Measurements from ENCODE around the gene RABGAP1. TPM values are rescaled to one million over a fixed set of nuclear protein-coding genes. Genes with fewer than 3 reads are reported as not detected.

Gene RABGAP1
- total RNA-seq, 3 donors from 2014 or later: 49.1 to 93.4 (median 77.7) TPM

DNA sequence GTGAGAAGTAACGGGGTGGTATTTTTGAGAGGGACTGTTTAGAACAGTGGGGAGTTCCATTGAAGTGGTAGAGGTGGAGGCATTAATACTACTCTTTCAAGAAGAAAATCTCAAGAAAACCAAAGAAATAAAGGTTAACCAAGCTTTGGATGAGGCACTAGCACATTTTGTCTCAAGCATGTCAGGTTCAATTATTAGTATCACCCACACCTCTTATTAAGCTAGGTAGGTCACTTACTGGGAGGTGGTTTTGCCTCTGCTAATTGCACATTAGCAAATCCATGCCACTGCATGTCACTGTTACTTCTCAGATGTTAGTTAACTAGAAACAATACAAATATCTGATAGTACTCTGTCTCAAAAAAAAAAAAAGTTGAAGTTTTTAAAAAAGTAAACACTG lies 10.2 kb downstream of the RABGAP1 start:
- Histone ChIP-seq H3K27me3 (no peaks in the 10 kb centered on the region), H3K4me1 (peaks cover 0 to 13% of the 10 kb centered on the region in 2 donors), H3K27ac (no peak overlapping the region), H3K4me3 (no peak overlapping the region), H3K36me3 (no peaks in the 10 kb centered on the region), H3K9me3 (no peaks in the 10 kb centered on the region)
- DNase-seq (ENCODE audit: low spot score in 2 of 2): no peak
- intact Hi-C loops (cut with DNase I; ENCODE audit: low total_unique reads): no loop called here
- TF ChIP-seq, protein P1, sequence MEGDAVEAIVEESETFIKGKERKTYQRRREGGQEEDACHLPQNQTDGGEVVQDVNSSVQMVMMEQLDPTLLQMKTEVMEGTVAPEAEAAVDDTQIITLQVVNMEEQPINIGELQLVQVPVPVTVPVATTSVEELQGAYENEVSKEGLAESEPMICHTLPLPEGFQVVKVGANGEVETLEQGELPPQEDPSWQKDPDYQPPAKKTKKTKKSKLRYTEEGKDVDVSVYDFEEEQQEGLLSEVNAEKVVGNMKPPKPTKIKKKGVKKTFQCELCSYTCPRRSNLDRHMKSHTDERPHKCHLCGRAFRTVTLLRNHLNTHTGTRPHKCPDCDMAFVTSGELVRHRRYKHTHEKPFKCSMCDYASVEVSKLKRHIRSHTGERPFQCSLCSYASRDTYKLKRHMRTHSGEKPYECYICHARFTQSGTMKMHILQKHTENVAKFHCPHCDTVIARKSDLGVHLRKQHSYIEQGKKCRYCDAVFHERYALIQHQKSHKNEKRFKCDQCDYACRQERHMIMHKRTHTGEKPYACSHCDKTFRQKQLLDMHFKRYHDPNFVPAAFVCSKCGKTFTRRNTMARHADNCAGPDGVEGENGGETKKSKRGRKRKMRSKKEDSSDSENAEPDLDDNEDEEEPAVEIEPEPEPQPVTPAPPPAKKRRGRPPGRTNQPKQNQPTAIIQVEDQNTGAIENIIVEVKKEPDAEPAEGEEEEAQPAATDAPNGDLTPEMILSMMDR (IDR thresholded peaks at IDR 0.05): no peak
- TF ChIP-seq POLR2AphosphoS5 (IDR thresholded peaks at IDR 0.05) (no peak), POLR2A (IDR thresholded peaks at IDR 0.05) (no peak)

GRCh38 chr9:122954253-122954691 lies 13.5 kb downstream of the RABGAP1 start:
- Histone ChIP-seq H3K27me3 (no peaks in the 10 kb centered on the region), H3K9me3 (no peaks in the 10 kb centered on the region), H3K4me3 (no peak overlapping the region), H3K4me1 (peaks cover 0 to 13% of the 10 kb centered on the region in 2 donors), H3K36me3 (no peaks in the 10 kb centered on the region), H3K27ac (peak overlapping the region in 1 of 2 donors; percentile 54)
- DNase-seq (ENCODE audit: low spot score in 2 of 2): no peak
- no peak for TF ChIP-seq POLR2AphosphoS5 (IDR thresholded peaks at IDR 0.05)
- intact Hi-C loops (cut with DNase I; ENCODE audit: low total_unique reads): no loop called here

DNA sequence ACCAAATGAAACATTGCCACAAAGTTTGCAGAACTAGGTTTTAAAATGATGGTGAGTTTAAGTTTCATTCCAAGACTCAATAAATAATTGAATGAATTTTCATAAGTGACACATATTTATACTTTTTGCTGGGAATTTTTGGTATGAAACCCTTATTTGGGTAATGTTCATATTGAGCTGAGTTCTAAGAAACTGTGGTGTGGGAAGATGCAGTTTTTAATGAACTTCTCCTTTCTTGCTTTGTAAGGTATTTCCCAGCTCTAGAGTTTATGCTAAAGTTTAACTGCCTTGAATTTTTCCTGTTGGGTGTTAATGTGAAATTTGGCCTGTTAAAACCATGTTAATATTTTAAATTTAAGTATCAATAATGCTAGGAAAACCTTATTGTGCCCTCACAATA lies 15.1 kb downstream of the RABGAP1 start:
- H3K27ac ChIP-seq: no peak overlapping the region

GRCh38 chr9:122961139-122961538 lies 20.3 kb downstream of the RABGAP1 start:
- intact Hi-C loops (cut with DNase I; ENCODE audit: low total_unique reads): no loop called here
- TF ChIP-seq POLR2AphosphoS5 (IDR thresholded peaks at IDR 0.05) (no peak), POLR2A (IDR thresholded peaks at IDR 0.05) (no peak)
- TF ChIP-seq, protein P1 (IDR thresholded peaks at IDR 0.05): no peak
- no peak for DNase-seq (ENCODE audit: low spot score in 2 of 2)
- Histone ChIP-seq H3K4me3 (no peak overlapping the region), H3K36me3 (no peaks in the 10 kb centered on the region), H3K27ac (no peak overlapping the region), H3K4me1 (no peaks in the 10 kb centered on the region), H3K9me3 (no peaks in the 10 kb centered on the region), H3K27me3 (no peaks in the 10 kb centered on the region)

More for the DNA sequence above, 15.1 kb downstream of the RABGAP1 start:
- no peak overlapping the region for H3K4me3 ChIP-seq
- DNase-seq (ENCODE audit: low spot score in 2 of 2): no peak
- no peaks in the 10 kb centered on the region for H3K36me3 ChIP-seq
- no peaks in the 10 kb centered on the region for H3K27me3 ChIP-seq
- no peak for TF ChIP-seq POLR2AphosphoS5 (IDR thresholded peaks at IDR 0.05)
- TF ChIP-seq, protein P1 (IDR thresholded peaks at IDR 0.05): no peak
- TF ChIP-seq POLR2A (IDR thresholded peaks at IDR 0.05): no peak
- H3K9me3 ChIP-seq: no peaks in the 10 kb centered on the region
- peaks cover 0 to 13% of the 10 kb centered on the region in 2 donors for H3K4me1 ChIP-seq
- intact Hi-C loops (cut with DNase I; ENCODE audit: low total_unique reads): no loop called here

GRCh38 chr9:122975196-122975595 lies 34.4 kb downstream of the RABGAP1 start:
- Histone ChIP-seq H3K4me3 (no peak overlapping the region), H3K36me3 (no peaks in the 10 kb centered on the region), H3K9me3 (no peaks in the 10 kb centered on the region), H3K27me3 (no peaks in the 10 kb centered on the region), H3K27ac (peak overlapping the region; percentile 49 to 59), H3K4me1 (peaks cover 0 to 3% of the 10 kb centered on the region in 2 donors)
- no peak for DNase-seq (ENCODE audit: low spot score in 2 of 2)
- intact Hi-C loops (cut with DNase I; ENCODE audit: low total_unique reads): no loop called here
- TF ChIP-seq POLR2A (IDR thresholded peaks at IDR 0.05) (no peak), POLR2AphosphoS5 (IDR thresholded peaks at IDR 0.05) (peak in 1 of 3 donors; percentile 15)
- TF ChIP-seq, protein P1 (IDR thresholded peaks at IDR 0.05): no peak

DNA sequence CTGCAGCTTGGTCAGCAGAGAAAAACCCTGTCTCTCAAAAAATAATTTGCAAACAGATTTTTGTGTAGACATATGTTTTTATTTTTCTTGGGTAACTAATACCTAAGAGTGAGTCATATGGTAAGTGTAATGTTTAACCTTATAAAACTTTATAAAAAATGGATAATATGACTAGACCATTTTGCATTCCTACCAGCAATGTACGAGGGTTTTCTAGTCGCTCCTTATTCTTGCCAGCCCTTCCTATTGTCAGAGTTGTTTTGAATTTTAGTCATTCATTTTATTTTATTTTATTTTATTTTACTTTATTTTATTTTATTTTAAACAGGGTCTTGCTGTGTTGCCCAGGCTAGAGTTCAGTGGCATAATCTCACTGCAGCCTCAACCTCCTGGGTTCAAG lies 37.8 kb downstream of the RABGAP1 start:
- H3K36me3 ChIP-seq: no peaks in the 10 kb centered on the region
- DNase-seq (ENCODE audit: low spot score in 2 of 2): no peak
- H3K27ac ChIP-seq: no peak overlapping the region
- no peaks in the 10 kb centered on the region for H3K9me3 ChIP-seq
- no peak overlapping the region for H3K4me3 ChIP-seq
- no peaks in the 10 kb centered on the region for H3K27me3 ChIP-seq
- TF ChIP-seq POLR2AphosphoS5 (IDR thresholded peaks at IDR 0.05) (no peak), POLR2A (IDR thresholded peaks at IDR 0.05) (no peak)
- TF ChIP-seq, protein P1 (IDR thresholded peaks at IDR 0.05): no peak
- intact Hi-C loops (cut with DNase I; ENCODE audit: low total_unique reads): no loop called here
- peaks cover 0 to 3% of the 10 kb centered on the region in 2 donors for H3K4me1 ChIP-seq
